ENCODE measurements around the gene PYCARD. TPM values are rescaled to one million over a fixed set of nuclear protein-coding genes. Genes with fewer than 3 reads are reported as not detected.

The PYCARD gene
- total and polyA plus RNA-seq, 2 experiments from 2014 or later, result 53.1 to 54.0 TPM

- no peak overlapping the region for H3K4me3 ChIP-seq
- Mint-ChIP-seq H3K36me3 (ENCODE audit: low read depth) (no peaks in the 10 kb centered on the region; the same call in 2 of the 3 replicates), H3K27me3 (ENCODE audit: insufficient read depth, low read depth, poor library complexity) (peaks cover 6% of the 10 kb centered on the region), H3K27ac (no peak overlapping the region), H3K9me3 (no peaks in the 10 kb centered on the region; the same call in 1 of the 3 replicates), H3K4me3 (no peak overlapping the region), H3K4me1 (peaks cover 8% of the 10 kb centered on the region)
- H3K27ac ChIP-seq (ENCODE audit: low read depth), result no peak overlapping the region
- ATAC-seq, result no peak
- no peaks in the 10 kb centered on the region for H3K79me2 ChIP-seq (replicated peaks; ENCODE audit: insufficient read depth)
- H3K4me1 ChIP-seq (ENCODE audit: insufficient read depth), result peaks cover 3% of the 10 kb centered on the region; the same call in 1 of the 2 replicates
- H3F3A ChIP-seq (replicated peaks; ENCODE audit: low read depth), result no peaks in the 10 kb centered on the region
- H3K9me2 ChIP-seq (ENCODE audit: insufficient read depth), result no peaks in the 10 kb centered on the region
- H3K4me2 ChIP-seq, result no peak overlapping the region
- no peaks in the 10 kb centered on the region for H3K27me3 ChIP-seq (ENCODE audit: insufficient read depth)
- no peak for DNase-seq (ENCODE audit: low spot score)
- H3K36me3 ChIP-seq (ENCODE audit: insufficient read depth), result no peaks in the 10 kb centered on the region
- H2AFZ ChIP-seq, result no peak overlapping the region
- no peak for TF ChIP-seq STAT1 (IDR thresholded peaks at IDR 0.05; ENCODE audit: unreplicated experiment)
- TF ChIP-seq ZNF331 (CRISPR knock-in tag; IDR thresholded peaks at IDR 0.05; ENCODE audit: low read depth), result no peak
- no peak for TF ChIP-seq EZH2 (IDR thresholded peaks at IDR 0.05; ENCODE audit: low read depth, unreplicated experiment)
- H4K20me1 ChIP-seq (replicated peaks; ENCODE audit: insufficient read depth), result no peaks in the 10 kb centered on the region
Observed at GRCh38 chr16:31167315-31167714, 35.2 kb downstream of the PYCARD start.

- TF ChIP-seq ZNF331 (CRISPR knock-in tag; IDR thresholded peaks at IDR 0.05; ENCODE audit: low read depth) (no peak), REST (IDR thresholded peaks at IDR 0.05; ENCODE audit: unreplicated experiment) (no peak), ETS1 (IDR thresholded peaks at IDR 0.05) (no peak)
- ATAC-seq (no peak), DNase-seq (ENCODE audit: low spot score) (no peak)
- no peaks in the 10 kb centered on the region for H3K27me3 ChIP-seq (ENCODE audit: insufficient read depth)
- Mint-ChIP-seq H3K27me3 (ENCODE audit: insufficient read depth, low read depth, poor library complexity) (peaks cover 2% of the 10 kb centered on the region), H3K4me3 (no peak overlapping the region), H3K4me1 (no peaks in the 10 kb centered on the region), H3K36me3 (ENCODE audit: low read depth) (no peaks in the 10 kb centered on the region), H3K27ac (no peak overlapping the region), H3K9me3 (no peaks in the 10 kb centered on the region)
- no peaks in the 10 kb centered on the region for H4K20me1 ChIP-seq (replicated peaks; ENCODE audit: insufficient read depth)
- H3K4me3 ChIP-seq, result no peak overlapping the region
- no peaks in the 10 kb centered on the region for H3K9me2 ChIP-seq (ENCODE audit: insufficient read depth)
- H3K36me3 ChIP-seq (ENCODE audit: insufficient read depth), result no peaks in the 10 kb centered on the region
- H3K27ac ChIP-seq (ENCODE audit: low read depth), result no peak overlapping the region
- H3K4me1 ChIP-seq (ENCODE audit: insufficient read depth), result no peaks in the 10 kb centered on the region
- no peaks in the 10 kb centered on the region for H3K79me2 ChIP-seq (replicated peaks; ENCODE audit: insufficient read depth)
- H2AFZ ChIP-seq, result peak overlapping the region; percentile 43; the same call in 1 of the 2 replicates
- no peak overlapping the region for H3K4me2 ChIP-seq
- H3F3A ChIP-seq (replicated peaks; ENCODE audit: low read depth), result no peaks in the 10 kb centered on the region
Observed at GRCh38 chr16:31157136-31157535, 45.4 kb downstream of the PYCARD start.

Small RNA genes lying within 50 kb of the gene (small RNA-seq; reads per million reads assigned to genes)
- gene AC009088.4 (ENCODE audit: low replicate concordance), result not detected
- gene NDUFA3P6 (ENCODE audit: low replicate concordance), result not detected

Other genes starting within 250 kb of the PYCARD start
- 14.5 and 21.9 TPM in 2 replicates for gene SETD1A, start 245.0 kb downstream of the PYCARD start, total RNA-seq (2014; rRNA removed; shearing (Covaris generic))
- 10.8 and 10.9 TPM in 2 replicates for gene SETD1A, start 245.0 kb downstream of the PYCARD start, polyA plus RNA-seq (2016; fragmentation: Nextera tagmentation; extraction: Ambion mirVana)
- gene HSD3B7, start 217.6 kb downstream of the PYCARD start, total RNA-seq (2014; rRNA removed; shearing (Covaris generic)), result 6.4 and 12.2 TPM in 2 replicates
- gene HSD3B7, start 217.6 kb downstream of the PYCARD start, polyA plus RNA-seq (2016; fragmentation: Nextera tagmentation; extraction: Ambion mirVana), result 4.3 TPM in 2 replicates
- gene STX1B, start 192.1 kb downstream of the PYCARD start, total RNA-seq (2014; rRNA removed; shearing (Covaris generic)), result 7.2 and 9.5 TPM in 2 replicates
- gene STX1B, start 192.1 kb downstream of the PYCARD start, polyA plus RNA-seq (2016; fragmentation: Nextera tagmentation; extraction: Ambion mirVana), result 1.7 and 2.5 TPM in 2 replicates
- 13.0 TPM in 2 replicates for gene STX4, start 169.2 kb downstream of the PYCARD start, total RNA-seq (2014; rRNA removed; shearing (Covaris generic))
- gene STX4, start 169.2 kb downstream of the PYCARD start, polyA plus RNA-seq (2016; fragmentation: Nextera tagmentation; extraction: Ambion mirVana), result 39.3 and 40.8 TPM in 2 replicates
- 13.1 and 20.6 TPM in 2 replicates for gene ZNF668, start 128.5 kb downstream of the PYCARD start, total RNA-seq (2014; rRNA removed; shearing (Covaris generic))
- 6.2 and 6.5 TPM in 2 replicates for gene ZNF668, start 128.5 kb downstream of the PYCARD start, polyA plus RNA-seq (2016; fragmentation: Nextera tagmentation; extraction: Ambion mirVana)
- 19.3 and 29.3 TPM in 2 replicates for gene ZNF646, start 128.3 kb downstream of the PYCARD start, total RNA-seq (2014; rRNA removed; shearing (Covaris generic))
- 5.3 and 6.3 TPM in 2 replicates for gene ZNF646, start 128.3 kb downstream of the PYCARD start, polyA plus RNA-seq (2016; fragmentation: Nextera tagmentation; extraction: Ambion mirVana)
- gene PRSS53, start 113.8 kb downstream of the PYCARD start, total RNA-seq (2014; rRNA removed; shearing (Covaris generic)), result 1.6 and 2.7 TPM in 2 replicates
- gene PRSS53, start 113.8 kb downstream of the PYCARD start, polyA plus RNA-seq (2016; fragmentation: Nextera tagmentation; extraction: Ambion mirVana), result 0.16 and 0.36 TPM in 2 replicates
- 100 and 106 TPM in 2 replicates for gene VKORC1, start 108.0 kb downstream of the PYCARD start, total RNA-seq (2014; rRNA removed; shearing (Covaris generic))
- 89.6 and 96.5 TPM in 2 replicates for gene VKORC1, start 108.0 kb downstream of the PYCARD start, polyA plus RNA-seq (2016; fragmentation: Nextera tagmentation; extraction: Ambion mirVana)
- gene BCKDK, start 94.4 kb downstream of the PYCARD start, total RNA-seq (2014; rRNA removed; shearing (Covaris generic)), result 58.9 and 71.2 TPM in 2 replicates
- gene BCKDK, start 94.4 kb downstream of the PYCARD start, polyA plus RNA-seq (2016; fragmentation: Nextera tagmentation; extraction: Ambion mirVana), result 35.9 and 36.1 TPM in 2 replicates
- gene KAT8, start 85.1 kb downstream of the PYCARD start, total RNA-seq (2014; rRNA removed; shearing (Covaris generic)), result 84.8 and 85.4 TPM in 2 replicates
- 47.6 and 50.9 TPM in 2 replicates for gene KAT8, start 85.1 kb downstream of the PYCARD start, polyA plus RNA-seq (2016; fragmentation: Nextera tagmentation; extraction: Ambion mirVana)
- gene PRSS8, start 67.0 kb downstream of the PYCARD start, total RNA-seq (2014; rRNA removed; shearing (Covaris generic)), result 75.9 and 77.0 TPM in 2 replicates
- 59.2 and 65.3 TPM in 2 replicates for gene PRSS8, start 67.0 kb downstream of the PYCARD start, polyA plus RNA-seq (2016; fragmentation: Nextera tagmentation; extraction: Ambion mirVana)
- gene PRSS36, start 52.7 kb downstream of the PYCARD start, total RNA-seq (2014; rRNA removed; shearing (Covaris generic)), result 1.3 and 1.4 TPM in 2 replicates
- gene PRSS36, start 52.7 kb downstream of the PYCARD start, polyA plus RNA-seq (2016; fragmentation: Nextera tagmentation; extraction: Ambion mirVana), result 0.91 and 1.4 TPM in 2 replicates
- 213 and 247 TPM in 2 replicates for gene FUS, start 22.6 kb downstream of the PYCARD start, total RNA-seq (2014; rRNA removed; shearing (Covaris generic))
- gene FUS, start 22.6 kb downstream of the PYCARD start, polyA plus RNA-seq (2016; fragmentation: Nextera tagmentation; extraction: Ambion mirVana), result 528 and 553 TPM in 2 replicates
- 1.1 and 1.3 TPM in 2 replicates for gene TRIM72, start 11.4 kb upstream of the PYCARD start, total RNA-seq (2014; rRNA removed; shearing (Covaris generic))
- gene TRIM72, start 11.4 kb upstream of the PYCARD start, polyA plus RNA-seq (2016; fragmentation: Nextera tagmentation; extraction: Ambion mirVana), result 0.54 and 0.81 TPM in 2 replicates
- gene PYDC1, start 14.4 kb upstream of the PYCARD start, total RNA-seq (2014; rRNA removed; shearing (Covaris generic)), result not detected in 2 replicates
- 1.8 and 3.0 TPM in 2 replicates for gene PYDC1, start 14.4 kb upstream of the PYCARD start, polyA plus RNA-seq (2016; fragmentation: Nextera tagmentation; extraction: Ambion mirVana)
- gene ITGAM, start 57.2 kb upstream of the PYCARD start, total RNA-seq (2014; rRNA removed; shearing (Covaris generic)), result 0.14 TPM in 1 of 2 replicates, not detected in the other
- 0.03 and 0.52 TPM in 2 replicates for gene ITGAM, start 57.2 kb upstream of the PYCARD start, polyA plus RNA-seq (2016; fragmentation: Nextera tagmentation; extraction: Ambion mirVana)
- gene ITGAX, start 152.4 kb upstream of the PYCARD start, total RNA-seq (2014; rRNA removed; shearing (Covaris generic)), result 0.12 TPM in 1 of 2 replicates, not detected in the other
- gene ITGAX, start 152.4 kb upstream of the PYCARD start, polyA plus RNA-seq (2016; fragmentation: Nextera tagmentation; extraction: Ambion mirVana), result not detected in 2 replicates
- not detected in 2 replicates for gene ITGAD, start 190.6 kb upstream of the PYCARD start, total RNA-seq (2014; rRNA removed; shearing (Covaris generic))
- gene ITGAD, start 190.6 kb upstream of the PYCARD start, polyA plus RNA-seq (2016; fragmentation: Nextera tagmentation; extraction: Ambion mirVana), result not detected in 2 replicates
- gene COX6A2, start 225.6 kb upstream of the PYCARD start, total RNA-seq (2014; rRNA removed; shearing (Covaris generic)), result not detected in 2 replicates
- 4.7 and 6.0 TPM in 2 replicates for gene COX6A2, start 225.6 kb upstream of the PYCARD start, polyA plus RNA-seq (2016; fragmentation: Nextera tagmentation; extraction: Ambion mirVana)
- 0.35 TPM in 1 of 2 replicates, not detected in the other for gene ZNF843, start 240.0 kb upstream of the PYCARD start, total RNA-seq (2014; rRNA removed; shearing (Covaris generic))
- gene ZNF843, start 240.0 kb upstream of the PYCARD start, polyA plus RNA-seq (2016; fragmentation: Nextera tagmentation; extraction: Ambion mirVana), result not detected in 2 replicates

Data from GM23338 (cell line).